ENCODE results near the gene EEF2KMT. TPM values are rescaled to one million over a fixed set of nuclear protein-coding genes. Genes with fewer than 3 reads are reported as not detected.

The EEF2KMT gene
- total RNA-seq, 4 donors from 2014 or later: 10.0 to 15.6 (median 13.7) TPM

DNA sequence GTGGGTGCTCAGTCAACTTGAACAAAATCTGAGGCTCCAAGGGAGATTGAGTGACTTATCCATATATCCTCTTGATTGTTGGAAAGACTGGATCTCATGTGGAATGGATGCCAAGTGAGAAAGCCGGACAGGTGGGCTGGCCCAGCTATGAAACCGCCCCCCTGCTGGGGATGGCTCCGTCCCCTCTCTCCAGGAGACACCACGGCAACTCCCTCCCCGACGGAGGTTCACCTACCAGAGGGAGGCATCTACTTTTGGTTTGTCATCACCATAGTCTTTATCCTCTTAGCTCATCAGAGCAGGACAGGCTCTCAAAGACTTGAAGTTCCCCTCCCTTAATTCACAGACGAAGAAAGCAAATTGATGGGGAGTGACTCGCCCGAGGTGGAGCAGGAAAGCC is 27.7 kb downstream of the EEF2KMT start:
- H3K9me3 ChIP-seq: no peaks in the 10 kb centered on the region
- intact Hi-C loops (cut with DNase I): loop anchor here (10.0 kb wide), 1 partner anchor 105 kb away; no protein-coding TSS in a partner anchor
- no peak overlapping the region for H3K4me3 ChIP-seq
- no peak for DNase-seq (ENCODE audit: extremely low spot score)
- H3K4me1 ChIP-seq: peaks cover 5 to 23% (median 17%) of the 10 kb centered on the region in 4 donors
- H3K36me3 ChIP-seq: peaks cover 0 to 15% (median 7%) of the 10 kb centered on the region in 4 donors
- no peaks in the 10 kb centered on the region for H3K27me3 ChIP-seq
- TF ChIP-seq POLR2AphosphoS5 (IDR thresholded peaks at IDR 0.05): no peak
- TF ChIP-seq, protein P1, sequence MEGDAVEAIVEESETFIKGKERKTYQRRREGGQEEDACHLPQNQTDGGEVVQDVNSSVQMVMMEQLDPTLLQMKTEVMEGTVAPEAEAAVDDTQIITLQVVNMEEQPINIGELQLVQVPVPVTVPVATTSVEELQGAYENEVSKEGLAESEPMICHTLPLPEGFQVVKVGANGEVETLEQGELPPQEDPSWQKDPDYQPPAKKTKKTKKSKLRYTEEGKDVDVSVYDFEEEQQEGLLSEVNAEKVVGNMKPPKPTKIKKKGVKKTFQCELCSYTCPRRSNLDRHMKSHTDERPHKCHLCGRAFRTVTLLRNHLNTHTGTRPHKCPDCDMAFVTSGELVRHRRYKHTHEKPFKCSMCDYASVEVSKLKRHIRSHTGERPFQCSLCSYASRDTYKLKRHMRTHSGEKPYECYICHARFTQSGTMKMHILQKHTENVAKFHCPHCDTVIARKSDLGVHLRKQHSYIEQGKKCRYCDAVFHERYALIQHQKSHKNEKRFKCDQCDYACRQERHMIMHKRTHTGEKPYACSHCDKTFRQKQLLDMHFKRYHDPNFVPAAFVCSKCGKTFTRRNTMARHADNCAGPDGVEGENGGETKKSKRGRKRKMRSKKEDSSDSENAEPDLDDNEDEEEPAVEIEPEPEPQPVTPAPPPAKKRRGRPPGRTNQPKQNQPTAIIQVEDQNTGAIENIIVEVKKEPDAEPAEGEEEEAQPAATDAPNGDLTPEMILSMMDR (IDR thresholded peaks at IDR 0.05): no peak
- TF ChIP-seq POLR2A (IDR thresholded peaks at IDR 0.05; ENCODE audit: low read depth): no peak
- no peak for TF ChIP-seq EP300 (IDR thresholded peaks at IDR 0.05)
- no peak overlapping the region for H3K27ac ChIP-seq (replicated peaks in 1 of 4)
- 86% methylated on average over 9 of the region's 9 CpGs for WGBS

DNA sequence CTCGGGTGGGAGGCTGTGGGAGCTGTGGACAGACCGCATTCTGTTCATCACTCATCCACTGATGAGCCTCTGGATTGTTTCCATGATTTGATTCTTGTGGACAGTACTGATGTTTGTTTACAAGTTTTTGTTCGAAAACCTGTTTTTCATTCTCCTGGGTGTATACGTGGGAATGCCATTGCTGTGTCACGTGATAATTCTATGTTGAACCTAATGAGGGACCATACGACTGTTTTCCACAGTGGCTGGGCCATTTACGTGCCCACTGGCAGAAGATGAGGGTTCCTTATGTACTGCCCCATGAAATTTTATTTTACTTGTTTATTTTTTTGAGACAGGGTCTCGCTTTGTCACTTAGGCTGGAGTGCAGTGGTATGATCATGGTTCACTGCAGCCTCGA is 28.5 kb downstream of the EEF2KMT start:
- Histone ChIP-seq H3K4me1 (peaks cover 5 to 23% (median 17%) of the 10 kb centered on the region in 4 donors), H3K27ac (replicated peaks in 1 of 4) (no peak overlapping the region), H3K9me3 (no peaks in the 10 kb centered on the region), H3K36me3 (peaks cover 0 to 7% (median under 1%) of the 10 kb centered on the region in 4 donors), H3K27me3 (no peaks in the 10 kb centered on the region), H3K4me3 (no peak overlapping the region)
- intact Hi-C loops (cut with DNase I): no loop called here
- 87% methylated on average over 9 of the region's 9 CpGs for WGBS
- no peak for DNase-seq (ENCODE audit: extremely low spot score)
- TF ChIP-seq, protein P1 (IDR thresholded peaks at IDR 0.05): no peak
- TF ChIP-seq EP300 (IDR thresholded peaks at IDR 0.05) (no peak), POLR2A (IDR thresholded peaks at IDR 0.05; ENCODE audit: low read depth) (no peak)

DNA sequence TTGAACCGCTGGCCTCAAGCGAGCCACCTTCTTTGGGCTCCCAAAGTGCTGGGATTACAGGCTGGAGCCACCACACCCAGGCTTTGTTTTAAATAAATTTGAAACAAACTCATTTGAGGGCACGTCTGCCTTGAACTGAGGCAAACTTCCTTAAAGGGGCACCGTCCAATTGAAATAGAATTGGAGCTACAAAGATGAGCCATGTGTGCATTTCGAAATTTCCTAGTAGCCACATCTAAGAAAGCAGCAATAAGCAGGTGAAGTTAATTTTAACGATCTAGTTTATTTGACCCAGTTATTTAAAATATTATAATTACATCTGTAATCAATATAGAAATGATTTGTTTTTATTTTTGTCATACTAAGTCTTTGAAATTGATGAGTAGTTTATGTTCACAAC is 31.1 kb downstream of the EEF2KMT start:
- intact Hi-C loops (cut with DNase I): no loop called here

DNA sequence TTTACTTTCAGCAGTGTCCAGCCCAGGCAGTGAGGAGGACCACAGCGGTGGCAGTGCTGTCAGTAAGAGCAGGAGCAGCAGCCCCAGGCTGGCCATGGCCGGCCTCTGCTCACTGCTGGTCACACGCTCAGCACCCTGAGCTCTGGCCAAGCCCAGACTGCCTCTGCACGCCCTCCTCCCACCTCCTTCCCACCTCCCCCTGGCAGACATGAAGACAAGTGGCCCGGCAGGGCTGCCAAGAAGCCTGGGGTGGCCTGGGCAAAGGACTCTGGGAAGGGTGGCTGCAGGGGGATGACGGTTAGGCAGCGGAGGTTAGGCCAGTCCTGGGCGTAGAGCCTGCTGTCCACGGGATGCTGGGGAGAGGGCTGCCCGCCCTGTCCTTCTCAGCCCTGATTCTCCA is 31.8 kb downstream of the EEF2KMT start, which contains the start of gene C16orf89:
C16orf89 (minus strand) TSS at position 144 of the 400 bp plus-strand sequence; CDS start at position 96, 48 bp downstream.
- TF ChIP-seq POLR2AphosphoS5 (IDR thresholded peaks at IDR 0.05): no peak
- TF ChIP-seq, protein P1 (IDR thresholded peaks at IDR 0.05): no peak
- no peak for TF ChIP-seq EP300 (IDR thresholded peaks at IDR 0.05)
- TF ChIP-seq POLR2A (IDR thresholded peaks at IDR 0.05; ENCODE audit: low read depth): no peak
- WGBS: 37% methylated on average over 8 of the region's 10 CpGs
- H3K9me3 ChIP-seq: no peaks in the 10 kb centered on the region
- DNase-seq (ENCODE audit: extremely low spot score): no peak
- H3K27ac ChIP-seq (replicated peaks in 1 of 4): no peak within 1 kb of the TSS
- no peaks in the 10 kb centered on the region for H3K27me3 ChIP-seq
- H3K36me3 ChIP-seq: no peaks in the 10 kb centered on the region
- H3K4me1 ChIP-seq: peaks cover 0 to under 1% (median 0%) of the 10 kb centered on the region in 4 donors
- H3K4me3 ChIP-seq: no peak within 1 kb of the TSS
- intact Hi-C loops (cut with DNase I): no loop called here

More for the DNA sequence above, 31.1 kb downstream of the EEF2KMT start:
- Histone ChIP-seq H3K36me3 (no peaks in the 10 kb centered on the region), H3K4me1 (peaks cover 5 to 8% (median 6%) of the 10 kb centered on the region in 4 donors), H3K27me3 (no peaks in the 10 kb centered on the region), H3K4me3 (no peak overlapping the region), H3K27ac (replicated peaks in 1 of 4) (no peak overlapping the region), H3K9me3 (no peaks in the 10 kb centered on the region)
- no peak for TF ChIP-seq POLR2A (IDR thresholded peaks at IDR 0.05; ENCODE audit: low read depth)
- TF ChIP-seq EP300 (IDR thresholded peaks at IDR 0.05): no peak
- TF ChIP-seq, protein P1 (IDR thresholded peaks at IDR 0.05): no peak
- TF ChIP-seq POLR2AphosphoS5 (IDR thresholded peaks at IDR 0.05): no peak
- DNase-seq (ENCODE audit: extremely low spot score): no peak
- 73% methylated on average over 6 of the region's 6 CpGs for WGBS

DNA sequence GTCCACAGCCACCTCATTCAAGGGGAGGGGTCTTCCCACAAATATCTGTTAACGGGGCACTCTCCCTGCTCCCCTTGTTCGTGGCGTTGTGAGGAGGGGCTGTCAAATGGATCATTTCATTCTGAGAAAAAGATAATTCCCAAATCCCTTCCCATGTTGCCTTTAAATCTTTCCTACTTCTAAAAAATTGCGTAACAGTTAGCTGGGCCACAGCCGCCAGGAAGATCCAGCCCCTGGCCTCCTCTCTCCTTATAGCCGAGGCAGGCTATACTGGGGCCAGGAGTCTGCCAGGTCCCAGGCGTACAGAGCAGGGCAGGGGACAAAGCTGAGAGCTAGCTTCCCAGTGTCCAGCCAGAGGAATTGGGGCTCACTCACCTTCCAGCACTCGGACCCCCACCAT is 32.3 kb downstream of the EEF2KMT start:
- Histone ChIP-seq H3K27ac (replicated peaks in 1 of 4) (no peak overlapping the region), H3K36me3 (no peaks in the 10 kb centered on the region), H3K4me1 (no peaks in the 10 kb centered on the region), H3K4me3 (no peak overlapping the region), H3K27me3 (peaks cover 0 to 3% (median 0%) of the 10 kb centered on the region in 4 donors), H3K9me3 (no peaks in the 10 kb centered on the region)
- 60% methylated on average over 5 of the region's 8 CpGs for WGBS
- TF ChIP-seq, protein P1 (IDR thresholded peaks at IDR 0.05): no peak
- TF ChIP-seq POLR2A (IDR thresholded peaks at IDR 0.05; ENCODE audit: low read depth) (no peak), POLR2AphosphoS5 (IDR thresholded peaks at IDR 0.05) (no peak), EP300 (IDR thresholded peaks at IDR 0.05) (no peak)
- no peak for DNase-seq (ENCODE audit: extremely low spot score)
- intact Hi-C loops (cut with DNase I): no loop called here
